Nephron (organoid): ENCODE data around the gene KMT2E.
"Not testable (repeated sequence)": the region's sequence is repeated elsewhere in the genome, so short reads cannot be mapped to it uniquely, and the experiment has no call there.

Experiments used
- H3K27ac Mint-ChIP-seq, 3 experiments: 2 replicates each; pipeline ENCODE4 v1.8.0; 2020; ENCODE audit warnings: mixed read lengths in 3 of 3, mild to moderate bottlenecking in 2 of 3, moderate library complexity in 1 of 3
- H3K27me3 Mint-ChIP-seq: 2 replicates; pipeline ENCODE4 v1.8.0; 2021; ENCODE audit warnings: low read depth, mild to moderate bottlenecking, moderate library complexity, mixed read lengths
- H3K36me3 Mint-ChIP-seq: 2 replicates; pipeline ENCODE4 v1.8.0; 2020; ENCODE audit warnings: low read depth, mixed read lengths
- H3K4me1 Mint-ChIP-seq: 2 replicates; pipeline ENCODE4 v1.8.0; 2020; ENCODE audit warnings: mixed read lengths
- H3K4me3 Mint-ChIP-seq, 3 experiments: 2 replicates each; pipeline ENCODE4 v1.8.0; 2020; ENCODE audit warnings: mild to moderate bottlenecking in 3 of 3, mixed read lengths in 3 of 3, moderate library complexity in 2 of 3
- H3K9me3 Mint-ChIP-seq: 2 replicates; pipeline ENCODE4 v1.8.0; 2020; ENCODE audit warnings: mixed read lengths
- CTCF ChIP-seq, 3 experiments: fragments of 200-600 bp; sonication (generic); IDR thresholded peaks; one replicate each; pipeline ENCODE4 v1.5.0; 2021; ENCODE audit warnings: antibody characterized with exemption in 3 of 3; ENCODE audit not compliant: unreplicated experiment in 3 of 3

Gene KMT2E

GRCh38 chr7:104968648-104969047 is 45.4 kb upstream of the KMT2E start:
- peak overlapping the region; percentile 37 to 73 (median 48) for H3K27ac Mint-ChIP-seq
- no peaks in the 10 kb centered on the region for H3K27me3 Mint-ChIP-seq
- no peak overlapping the region for H3K4me3 Mint-ChIP-seq
- no peak for TF ChIP-seq CTCF (IDR thresholded peaks at IDR 0.05; ENCODE audit: unreplicated experiment in 3 of 3)
- peaks cover 3% of the 10 kb centered on the region for H3K36me3 Mint-ChIP-seq
- peaks cover 50% of the 10 kb centered on the region for H3K4me1 Mint-ChIP-seq
- no peaks in the 10 kb centered on the region for H3K9me3 Mint-ChIP-seq

GRCh38 chr7:104969183-104969582 is 44.8 kb upstream of the KMT2E start:
- Mint-ChIP-seq H3K27ac (no peak overlapping the region), H3K27me3 (no peaks in the 10 kb centered on the region), H3K9me3 (no peaks in the 10 kb centered on the region), H3K4me3 (no peak overlapping the region), H3K4me1 (peaks cover 50% of the 10 kb centered on the region), H3K36me3 (peaks cover 8% of the 10 kb centered on the region)
- TF ChIP-seq CTCF (IDR thresholded peaks at IDR 0.05; ENCODE audit: unreplicated experiment in 3 of 3): no peak

GRCh38 chr7:104971290-104972071 is 42.5 kb upstream of the KMT2E start:
- peaks cover 51% of the 10 kb centered on the region for H3K4me1 Mint-ChIP-seq
- no peaks in the 10 kb centered on the region for H3K9me3 Mint-ChIP-seq
- H3K27ac Mint-ChIP-seq: peak overlapping the region; percentile 8 to 73 (median 61)
- no peaks in the 10 kb centered on the region for H3K27me3 Mint-ChIP-seq
- H3K4me3 Mint-ChIP-seq: no peak overlapping the region
- peaks cover 12% of the 10 kb centered on the region for H3K36me3 Mint-ChIP-seq
- TF ChIP-seq CTCF (IDR thresholded peaks at IDR 0.05; ENCODE audit: unreplicated experiment in 3 of 3): no peak

GRCh38 chr7:104972500-104972899 is 41.5 kb upstream of the KMT2E start:
- Mint-ChIP-seq H3K27me3 (no peaks in the 10 kb centered on the region), H3K27ac (peak overlapping the region in 2 of 3 experiments; percentile 51 to 73), H3K36me3 (peaks cover 12% of the 10 kb centered on the region), H3K9me3 (no peaks in the 10 kb centered on the region), H3K4me1 (peaks cover 56% of the 10 kb centered on the region), H3K4me3 (no peak overlapping the region)
- TF ChIP-seq CTCF (IDR thresholded peaks at IDR 0.05; ENCODE audit: unreplicated experiment in 3 of 3): no peak

GRCh38 chr7:104973227-104973626 is 40.8 kb upstream of the KMT2E start:
- Mint-ChIP-seq H3K36me3 (peaks cover 12% of the 10 kb centered on the region), H3K4me1 (peaks cover 60% of the 10 kb centered on the region), H3K27me3 (no peaks in the 10 kb centered on the region), H3K27ac (peak overlapping the region; percentile 83 to 97 (median 93)), H3K4me3 (no peak overlapping the region), H3K9me3 (no peaks in the 10 kb centered on the region)
- no peak for TF ChIP-seq CTCF (IDR thresholded peaks at IDR 0.05; ENCODE audit: unreplicated experiment in 3 of 3)

GRCh38 chr7:104973909-104974415 is 40.0 kb upstream of the KMT2E start:
- Mint-ChIP-seq H3K27me3 (no peaks in the 10 kb centered on the region), H3K4me1 (peaks cover 62% of the 10 kb centered on the region), H3K27ac (peak overlapping the region; percentile 83 to 97 (median 93)), H3K4me3 (peak overlapping the region in 1 of 3 experiments; percentile 4), H3K9me3 (no peaks in the 10 kb centered on the region), H3K36me3 (peaks cover 12% of the 10 kb centered on the region)
- TF ChIP-seq CTCF (IDR thresholded peaks at IDR 0.05; ENCODE audit: unreplicated experiment in 3 of 3): no peak

- H3K4me3 Mint-ChIP-seq: not testable (repeated sequence)
- H3K36me3 Mint-ChIP-seq: peaks cover 12% of the 10 kb centered on the region
Measured at GRCh38 chr7:104975553-104975952, 38.5 kb upstream of the KMT2E start.

More at GRCh38 chr7:104975553-104975952, 38.5 kb upstream of the KMT2E start:
- H3K27me3 Mint-ChIP-seq, H3K9me3 Mint-ChIP-seq: not testable (repeated sequence)
- H3K4me1 Mint-ChIP-seq: peaks cover 73% of the 10 kb centered on the region
- peak overlapping the region; percentile 55 to 91 (median 65) for H3K27ac Mint-ChIP-seq
